ENCODE results near the gene PDE1A.

DNA sequence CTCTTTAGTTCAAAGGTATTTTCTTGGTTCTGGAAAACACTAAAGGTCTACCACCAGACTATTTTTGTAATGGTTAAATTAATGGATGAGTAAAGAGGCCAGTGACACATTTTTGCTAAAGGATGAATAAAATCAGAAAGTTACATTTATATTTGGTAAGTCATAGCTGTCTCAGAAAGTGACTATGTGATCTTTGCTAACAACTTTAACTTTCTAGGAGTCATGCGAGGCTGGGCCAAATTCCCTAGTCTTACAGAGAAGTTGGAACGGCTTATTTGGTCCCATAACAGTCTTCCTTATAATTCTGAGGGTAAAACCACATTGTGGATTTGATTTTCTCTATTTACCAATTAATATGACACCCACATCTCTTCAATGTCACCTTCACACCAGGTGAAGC lies 198.1 kb downstream of the PDE1A start:
- no peak for TF ChIP-seq ZNF513 (tag by site-specific recombination; IDR thresholded peaks at IDR 0.05)
- TF ChIP-seq CTCF (tag by site-specific recombination; IDR thresholded peaks at IDR 0.05): no peak
- no peak for TF ChIP-seq TCF7L2 (IDR thresholded peaks at IDR 0.05; ENCODE audit: borderline replicate concordance, low read depth, low read length)
- TF ChIP-seq SP3 (tag by site-specific recombination; IDR thresholded peaks at IDR 0.05): no peak
- no peak for TF ChIP-seq REPIN1 (tag by site-specific recombination; IDR thresholded peaks at IDR 0.05; ENCODE audit: low read depth)
- no peak for TF ChIP-seq ZNF354C (tag by site-specific recombination; IDR thresholded peaks at IDR 0.05; ENCODE audit: borderline replicate concordance, low read depth)
- no peak for TF ChIP-seq ZIC2 (tag by site-specific recombination; IDR thresholded peaks at IDR 0.05)
- TF ChIP-seq, protein P1, sequence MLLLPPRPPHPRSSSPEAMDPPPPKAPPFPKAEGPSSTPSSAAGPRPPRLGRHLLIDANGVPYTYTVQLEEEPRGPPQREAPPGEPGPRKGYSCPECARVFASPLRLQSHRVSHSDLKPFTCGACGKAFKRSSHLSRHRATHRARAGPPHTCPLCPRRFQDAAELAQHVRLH (tag by site-specific recombination; IDR thresholded peaks at IDR 0.05): no peak
- TF ChIP-seq, protein P2, sequence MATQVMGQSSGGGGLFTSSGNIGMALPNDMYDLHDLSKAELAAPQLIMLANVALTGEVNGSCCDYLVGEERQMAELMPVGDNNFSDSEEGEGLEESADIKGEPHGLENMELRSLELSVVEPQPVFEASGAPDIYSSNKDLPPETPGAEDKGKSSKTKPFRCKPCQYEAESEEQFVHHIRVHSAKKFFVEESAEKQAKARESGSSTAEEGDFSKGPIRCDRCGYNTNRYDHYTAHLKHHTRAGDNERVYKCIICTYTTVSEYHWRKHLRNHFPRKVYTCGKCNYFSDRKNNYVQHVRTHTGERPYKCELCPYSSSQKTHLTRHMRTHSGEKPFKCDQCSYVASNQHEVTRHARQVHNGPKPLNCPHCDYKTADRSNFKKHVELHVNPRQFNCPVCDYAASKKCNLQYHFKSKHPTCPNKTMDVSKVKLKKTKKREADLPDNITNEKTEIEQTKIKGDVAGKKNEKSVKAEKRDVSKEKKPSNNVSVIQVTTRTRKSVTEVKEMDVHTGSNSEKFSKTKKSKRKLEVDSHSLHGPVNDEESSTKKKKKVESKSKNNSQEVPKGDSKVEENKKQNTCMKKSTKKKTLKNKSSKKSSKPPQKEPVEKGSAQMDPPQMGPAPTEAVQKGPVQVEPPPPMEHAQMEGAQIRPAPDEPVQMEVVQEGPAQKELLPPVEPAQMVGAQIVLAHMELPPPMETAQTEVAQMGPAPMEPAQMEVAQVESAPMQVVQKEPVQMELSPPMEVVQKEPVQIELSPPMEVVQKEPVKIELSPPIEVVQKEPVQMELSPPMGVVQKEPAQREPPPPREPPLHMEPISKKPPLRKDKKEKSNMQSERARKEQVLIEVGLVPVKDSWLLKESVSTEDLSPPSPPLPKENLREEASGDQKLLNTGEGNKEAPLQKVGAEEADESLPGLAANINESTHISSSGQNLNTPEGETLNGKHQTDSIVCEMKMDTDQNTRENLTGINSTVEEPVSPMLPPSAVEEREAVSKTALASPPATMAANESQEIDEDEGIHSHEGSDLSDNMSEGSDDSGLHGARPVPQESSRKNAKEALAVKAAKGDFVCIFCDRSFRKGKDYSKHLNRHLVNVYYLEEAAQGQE (tag by site-specific recombination; IDR thresholded peaks at IDR 0.05): no peak
- no peak for TF ChIP-seq ZNF239 (tag by site-specific recombination; IDR thresholded peaks at IDR 0.05)
- no peak for TF ChIP-seq ZNF2 (tag by site-specific recombination; IDR thresholded peaks at IDR 0.05)
- TF ChIP-seq ZBTB6 (tag by site-specific recombination; IDR thresholded peaks at IDR 0.05): no peak
- TF ChIP-seq ZSCAN23 (tag by site-specific recombination; IDR thresholded peaks at IDR 0.05): no peak
